Measurements from ENCODE around the gene SEC16A.

SEC16A gene

DNA sequence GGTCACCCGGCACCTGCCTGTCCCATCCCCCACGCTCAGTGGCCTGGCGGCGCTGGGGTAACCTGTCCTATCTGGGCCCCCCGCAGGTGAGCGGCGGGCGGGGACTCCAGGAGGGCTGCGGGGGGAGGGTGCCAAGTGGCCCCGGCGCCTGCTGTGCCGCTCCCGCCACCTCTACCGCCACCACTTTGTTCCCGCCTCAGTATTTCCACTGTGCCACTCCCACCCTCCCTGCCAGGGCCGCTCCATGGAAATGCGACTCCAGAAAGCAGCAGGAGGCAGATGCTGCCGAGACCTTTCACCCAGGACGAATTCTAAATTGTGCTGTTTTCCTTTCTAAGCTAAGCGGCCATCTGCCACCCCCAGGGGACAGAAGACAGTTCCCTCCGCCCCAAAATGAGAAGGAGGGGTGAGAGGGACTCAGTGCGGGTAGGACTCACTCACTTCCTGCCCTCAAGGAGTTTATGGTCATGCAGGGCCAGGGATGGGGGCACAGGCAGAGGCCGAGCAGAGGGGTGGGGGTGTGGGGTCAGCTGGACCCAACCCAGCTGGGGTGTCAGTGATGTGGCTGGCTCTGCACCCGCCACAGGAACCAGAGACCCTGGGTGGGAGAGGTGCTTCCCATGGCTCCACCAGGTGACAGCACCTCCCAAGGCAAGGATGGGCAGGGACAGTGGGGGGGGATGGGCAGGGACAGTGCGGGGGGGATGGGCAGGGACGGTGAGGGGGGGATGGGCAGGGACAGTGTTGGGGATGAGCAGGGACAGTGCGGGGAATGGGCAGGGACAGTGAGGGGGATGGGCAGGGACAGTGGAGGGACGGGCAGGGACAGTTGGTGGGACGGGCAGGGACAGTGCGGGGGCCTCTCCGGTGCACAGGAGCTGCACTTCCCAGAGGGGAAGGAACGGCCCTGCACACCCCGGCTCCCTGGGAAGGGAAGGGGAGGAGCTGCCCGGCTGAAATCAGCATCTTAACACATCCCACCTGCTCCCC, 45.2 kb upstream of the SEC16A start:
- FAIRE-seq (peak; percentile 26), DNase-seq (ENCODE audit: insufficient read length, low spot score) (no peak)
- TF ChIP-seq PAX5 (IDR thresholded peaks at IDR 0.05; ENCODE audit: insufficient read depth, low read length, severe bottlenecking) (no peak), TAF1 (IDR thresholded peaks at IDR 0.05; ENCODE audit: low read depth, low read length) (no peak), POLR2AphosphoS5 (IDR thresholded peaks at IDR 0.05; ENCODE audit: low read depth, low read length) (no peak), POU2F2 (IDR thresholded peaks at IDR 0.05; ENCODE audit: low read depth, low read length) (no peak), POLR2A (IDR thresholded peaks at IDR 0.05; ENCODE audit: low read depth, low read length) (no peak), SPI1 (IDR thresholded peaks at IDR 0.05; ENCODE audit: low read depth, low read length) (no peak)

- DNase-seq (ENCODE audit: insufficient read length, low spot score) (no peak), FAIRE-seq (no peak)
- TF ChIP-seq PAX5 (IDR thresholded peaks at IDR 0.05; ENCODE audit: insufficient read depth, low read length, severe bottlenecking) (no peak), TAF1 (IDR thresholded peaks at IDR 0.05; ENCODE audit: low read depth, low read length) (no peak), POU2F2 (IDR thresholded peaks at IDR 0.05; ENCODE audit: low read depth, low read length) (no peak), POLR2A (IDR thresholded peaks at IDR 0.05; ENCODE audit: low read depth, low read length) (no peak), POLR2AphosphoS5 (IDR thresholded peaks at IDR 0.05; ENCODE audit: low read depth, low read length) (no peak), SPI1 (IDR thresholded peaks at IDR 0.05; ENCODE audit: low read depth, low read length) (no peak)
Observed at GRCh38 chr9:136527131-136527530, 44.3 kb upstream of the SEC16A start.

DNA sequence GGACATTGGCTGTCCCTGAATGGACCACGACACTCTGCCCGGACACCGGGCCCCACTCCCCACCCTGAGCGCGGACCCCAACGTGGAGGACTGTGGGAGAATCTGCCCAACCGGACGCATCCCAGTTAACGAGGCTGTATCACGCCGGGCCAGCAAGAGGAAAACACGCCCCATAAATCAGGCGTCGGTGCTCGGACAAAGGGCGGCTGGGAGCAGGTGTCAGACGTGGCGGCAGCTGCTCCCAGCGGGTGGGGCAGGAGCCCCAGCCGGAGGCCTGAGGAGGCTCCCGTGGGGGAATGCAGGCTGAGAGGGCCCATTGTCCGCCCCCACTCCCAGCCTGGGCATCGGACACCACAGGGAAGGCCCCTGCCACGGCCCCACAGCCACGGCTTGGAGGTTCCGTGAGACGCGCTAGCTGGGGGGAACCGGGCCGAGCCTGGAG, 43.8 kb upstream of the SEC16A start:
- TF ChIP-seq TAF1 (IDR thresholded peaks at IDR 0.05; ENCODE audit: low read depth, low read length), result no peak
- no peak for TF ChIP-seq PAX5 (IDR thresholded peaks at IDR 0.05; ENCODE audit: insufficient read depth, low read length, severe bottlenecking)
- TF ChIP-seq POLR2AphosphoS5 (IDR thresholded peaks at IDR 0.05; ENCODE audit: low read depth, low read length), result no peak
- TF ChIP-seq SPI1 (IDR thresholded peaks at IDR 0.05; ENCODE audit: low read depth, low read length), result no peak
- no peak for TF ChIP-seq POU2F2 (IDR thresholded peaks at IDR 0.05; ENCODE audit: low read depth, low read length)
- TF ChIP-seq POLR2A (IDR thresholded peaks at IDR 0.05; ENCODE audit: low read depth, low read length), result no peak
- FAIRE-seq (no peak), DNase-seq (ENCODE audit: insufficient read length, low spot score) (no peak)

DNA sequence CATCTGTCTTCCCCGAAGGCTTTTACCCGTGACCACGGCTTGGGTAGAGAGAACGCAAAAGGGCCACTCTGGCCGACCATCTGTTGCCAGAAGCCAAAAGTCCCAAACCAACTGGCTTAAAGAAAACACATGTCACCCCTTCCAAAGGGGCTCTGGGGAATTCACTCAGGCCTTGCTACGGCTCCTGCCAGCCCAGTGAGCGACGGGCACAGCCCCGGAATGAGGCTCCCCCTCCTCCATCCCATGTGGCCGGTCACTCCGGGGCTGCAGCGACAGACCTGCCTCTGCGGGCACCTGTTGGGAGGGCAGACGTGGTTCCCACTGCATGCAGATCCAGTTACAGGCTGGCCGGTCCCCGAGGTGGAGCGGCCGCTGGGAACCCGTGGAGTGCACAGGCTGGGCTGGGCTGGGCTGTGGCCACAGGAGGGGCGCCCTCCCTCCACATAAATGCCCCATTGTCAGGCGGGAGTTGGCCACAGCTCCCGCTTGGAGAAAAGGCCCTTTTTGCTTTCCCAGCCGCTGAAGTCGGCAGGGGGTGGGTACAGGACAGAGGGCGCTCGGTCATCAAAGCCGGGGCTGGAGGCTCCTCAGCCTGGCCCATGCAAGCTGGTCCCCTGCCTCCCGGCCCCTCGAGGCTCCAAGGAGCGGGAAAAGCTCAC, 43.1 kb upstream of the SEC16A start:
- no peak for FAIRE-seq
- no peak for TF ChIP-seq POU2F2 (IDR thresholded peaks at IDR 0.05; ENCODE audit: low read depth, low read length)
- TF ChIP-seq PAX5 (IDR thresholded peaks at IDR 0.05; ENCODE audit: insufficient read depth, low read length, severe bottlenecking), result no peak
- no peak for TF ChIP-seq POLR2A (IDR thresholded peaks at IDR 0.05; ENCODE audit: low read depth, low read length)
- no peak for TF ChIP-seq SPI1 (IDR thresholded peaks at IDR 0.05; ENCODE audit: low read depth, low read length)
- TF ChIP-seq POLR2AphosphoS5 (IDR thresholded peaks at IDR 0.05; ENCODE audit: low read depth, low read length), result no peak
- no peak for TF ChIP-seq TAF1 (IDR thresholded peaks at IDR 0.05; ENCODE audit: low read depth, low read length)
- no peak for DNase-seq (ENCODE audit: insufficient read length, low spot score)

DNA sequence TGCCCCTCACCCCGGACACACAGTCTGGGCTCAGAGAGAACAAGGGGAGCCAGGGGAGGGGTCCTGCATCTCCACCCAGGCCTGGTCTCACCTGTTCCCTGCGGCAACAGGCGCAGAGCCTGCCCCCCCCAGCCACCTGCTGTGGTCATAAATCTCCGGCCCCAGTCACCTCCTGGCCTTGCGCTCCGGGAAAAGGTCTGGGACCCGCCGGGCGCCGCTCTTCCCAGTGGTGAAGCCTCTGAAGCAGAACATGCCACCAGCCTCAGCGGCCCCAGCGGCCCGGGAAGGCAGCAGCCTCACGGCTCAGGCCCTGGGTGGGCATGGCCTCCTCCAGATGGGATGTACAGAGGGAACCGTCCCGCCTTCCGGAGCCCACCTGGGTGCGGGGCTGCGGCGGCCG, 42.4 kb upstream of the SEC16A start:
- DNase-seq (ENCODE audit: insufficient read length, low spot score) (no peak), FAIRE-seq (no peak)
- TF ChIP-seq POLR2AphosphoS5 (IDR thresholded peaks at IDR 0.05; ENCODE audit: low read depth, low read length) (no peak), TAF1 (IDR thresholded peaks at IDR 0.05; ENCODE audit: low read depth, low read length) (no peak), PAX5 (IDR thresholded peaks at IDR 0.05; ENCODE audit: insufficient read depth, low read length, severe bottlenecking) (no peak), SPI1 (IDR thresholded peaks at IDR 0.05; ENCODE audit: low read depth, low read length) (no peak), POLR2A (IDR thresholded peaks at IDR 0.05; ENCODE audit: low read depth, low read length) (no peak), POU2F2 (IDR thresholded peaks at IDR 0.05; ENCODE audit: low read depth, low read length) (no peak)

GRCh38 chr9:136522314-136523237, 39.7 kb upstream of the SEC16A start:
- no peak for DNase-seq (ENCODE audit: insufficient read length, low spot score)
- TF ChIP-seq PAX5 (IDR thresholded peaks at IDR 0.05; ENCODE audit: insufficient read depth, low read length, severe bottlenecking) (no peak), SPI1 (IDR thresholded peaks at IDR 0.05; ENCODE audit: low read depth, low read length) (no peak), TAF1 (IDR thresholded peaks at IDR 0.05; ENCODE audit: low read depth, low read length) (no peak), POLR2AphosphoS5 (IDR thresholded peaks at IDR 0.05; ENCODE audit: low read depth, low read length) (no peak)
- no peak for FAIRE-seq

DNA sequence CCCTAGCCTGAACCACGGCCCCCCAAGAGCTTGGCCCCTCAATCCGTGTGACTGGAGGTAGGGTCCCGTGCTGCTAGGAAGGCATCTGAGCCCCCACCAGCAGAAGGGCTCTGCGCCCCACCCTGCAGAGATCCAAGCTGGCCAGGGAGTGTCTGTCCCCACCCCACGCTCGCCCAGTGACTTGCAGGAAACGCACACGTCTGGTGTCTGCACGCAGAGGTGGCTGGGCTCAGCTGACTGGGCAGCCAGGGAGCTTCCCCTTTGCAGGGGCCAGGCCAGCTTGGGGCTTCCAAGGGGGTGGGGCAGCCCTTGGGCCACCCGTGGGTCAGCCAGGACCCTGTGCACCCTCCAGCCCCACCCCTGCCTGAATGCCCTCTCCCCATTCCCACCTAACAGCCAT, 38.7 kb upstream of the SEC16A start:
- FAIRE-seq (no peak), DNase-seq (ENCODE audit: insufficient read length, low spot score) (no peak)
- TF ChIP-seq PAX5 (IDR thresholded peaks at IDR 0.05; ENCODE audit: insufficient read depth, low read length, severe bottlenecking) (no peak), POU2F2 (IDR thresholded peaks at IDR 0.05; ENCODE audit: low read depth, low read length) (no peak)

- no peak for DNase-seq (ENCODE audit: insufficient read length, low spot score)
- no peak for TF ChIP-seq TAF1 (IDR thresholded peaks at IDR 0.05; ENCODE audit: low read depth, low read length)
- TF ChIP-seq PAX5 (IDR thresholded peaks at IDR 0.05; ENCODE audit: insufficient read depth, low read length, severe bottlenecking), result no peak
- no peak for TF ChIP-seq SPI1 (IDR thresholded peaks at IDR 0.05; ENCODE audit: low read depth, low read length)
- no peak for TF ChIP-seq POLR2AphosphoS5 (IDR thresholded peaks at IDR 0.05; ENCODE audit: low read depth, low read length)
- no peak for TF ChIP-seq POLR2A (IDR thresholded peaks at IDR 0.05; ENCODE audit: low read depth, low read length)
- TF ChIP-seq POU2F2 (IDR thresholded peaks at IDR 0.05; ENCODE audit: low read depth, low read length), result no peak
- FAIRE-seq, result no peak
Observed at GRCh38 chr9:136520053-136520540, 37.3 kb upstream of the SEC16A start.
